GM12878 (cell line): ENCODE data around the gene DYNC1H1. TPM values are rescaled to one million over a fixed set of nuclear protein-coding genes. Genes with fewer than 3 reads are reported as not detected.
A peak's percentile ranks its signal among the peaks of the same experiment; 100 is the strongest.

Experiments used
- ATAC-seq: fragments of 200-7000 bp; cut with Tn5 transposase; 3 replicates; pipeline ENCODE4 v1.9.1; 2020; ENCODE audit warnings: mild to moderate bottlenecking, moderate library complexity
- BruUV-seq: library from RNA; stranded (reverse); fragments of 400-500 nt; replicated peaks from 2 replicates; lab custom pipeline; 2021; lab: Mats Ljungman, UMichigan
- CTCF ChIA-PET: fragments of 300-600 bp; sonication (Branson Sonifier 250); formaldehyde crosslinking; extraction: SDS; loops from one replicate; lab custom pipeline; 2021; ENCODE audit warnings: inconsistent platforms; lab: Yijun Ruan, JAX
- POLR2A ChIA-PET: fragments of 350-600 bp; formaldehyde crosslinking; extraction: SDS; loops from one replicate; lab custom pipeline; 2021; ENCODE audit warnings: inconsistent platforms; lab: Charles Lee
- RAD21 ChIA-PET: fragments of 300-600 bp; sonication (Branson Sonifier 250); formaldehyde crosslinking; loops from one replicate; lab custom pipeline; 2023; ENCODE audit warnings: antibody characterized with exemption; ENCODE audit not compliant: unreplicated experiment; lab: Charles Lee
- SMC1A ChIA-PET: fragments of 300-600 bp; sonication (Branson Sonifier 250); formaldehyde crosslinking; loops from one replicate; lab custom pipeline; 2023; ENCODE audit not compliant: unreplicated experiment, uncharacterized antibody; lab: Charles Lee
- DNase-seq: peaks from one replicate; pipeline ENCODE4 v3.0.0-alpha.2; 2011; ENCODE audit warnings: low read depth, low spot score
- FAIRE-seq: peaks from 3 replicates; lab custom pipeline; 2011; peaks lifted over from hg19 to GRCh38; lab: Jason Lieb, UNC
- H2AFZ ChIP-seq: 2 replicates; pipeline ENCODE4 v1.6.0; 2011; ENCODE audit warnings: low read depth, low read length, control low read depth; ENCODE audit not compliant: control insufficient read depth
- H3K27ac ChIP-seq: 2 replicates; pipeline ENCODE4 v1.5.1; 2011; ENCODE audit warnings: control low read depth; ENCODE audit not compliant: control insufficient read depth, insufficient read depth
- H3K27me3 ChIP-seq, 2 experiments: replicated peaks in 1 of 2; 2 replicates each; pipeline versions ENCODE4 v1.6.0 to v1.6.1; 2011; ENCODE audit warnings: low read length in 1 of 2; ENCODE audit not compliant: control insufficient read depth in 2 of 2, insufficient read depth in 2 of 2
- H3K36me3 ChIP-seq, 2 experiments: 2 replicates each; pipeline ENCODE4 v1.5.1; 2011; ENCODE audit warnings: low read length in 1 of 2; ENCODE audit not compliant: control insufficient read depth in 2 of 2, insufficient read depth in 2 of 2
- H3K4me1 ChIP-seq: 2 replicates; pipeline ENCODE4 v1.6.1; 2011; ENCODE audit warnings: mild to moderate bottlenecking, low read length, moderate library complexity, mixed read lengths; ENCODE audit not compliant: control insufficient read depth, insufficient read depth
- H3K4me2 ChIP-seq: 2 replicates; pipeline ENCODE4 v1.6.0; 2011; ENCODE audit warnings: control low read depth; ENCODE audit not compliant: control insufficient read depth, insufficient read depth
- H3K4me3 ChIP-seq: fragments of 200-600 bp; sonication (generic); 2 replicates; pipeline ENCODE4 v1.5.1; 2016
- H3K79me2 ChIP-seq: 2 replicates; pipeline ENCODE4 v1.6.0; 2011; ENCODE audit warnings: low read length; ENCODE audit not compliant: control insufficient read depth, insufficient read depth
- H3K9ac ChIP-seq: 2 replicates; pipeline ENCODE4 v1.8.0; 2011; ENCODE audit warnings: low read length, control low read depth, mixed read lengths; ENCODE audit not compliant: control insufficient read depth, insufficient read depth
- H3K9me3 ChIP-seq: replicated peaks from 3 replicates; pipeline ENCODE4 v1.5.1; 2011; ENCODE audit warnings: mild to moderate bottlenecking, low read length; ENCODE audit not compliant: control insufficient read depth, insufficient read depth
- H4K20me1 ChIP-seq: 2 replicates; pipeline ENCODE4 v1.6.0; 2011; ENCODE audit not compliant: control insufficient read depth, insufficient read depth
- ATF3 ChIP-seq: IDR thresholded peaks from 2 replicates; pipeline ENCODE4 v1.6.1; 2011; ENCODE audit warnings: low read depth, mild to moderate bottlenecking, low read length, moderate library complexity, borderline replicate concordance; ENCODE audit errors: extremely low read depth
- BCL3 ChIP-seq: IDR thresholded peaks from 2 replicates; pipeline ENCODE4 v1.6.1; 2011; ENCODE audit warnings: borderline replicate concordance, low read depth, mild to moderate bottlenecking, moderate library complexity, low read length; ENCODE audit not compliant: insufficient read depth, poor library complexity, severe bottlenecking
- NR2C2 ChIP-seq: IDR thresholded peaks from 2 replicates; pipeline ENCODE4 v1.6.1; 2011; ENCODE audit warnings: borderline replicate concordance, low read depth; ENCODE audit not compliant: control insufficient read depth, insufficient read length
- POLR2A ChIP-seq: IDR thresholded peaks from 2 replicates; pipeline ENCODE4 v1.6.1; 2011; ENCODE audit warnings: low read depth, mild to moderate bottlenecking, low read length
- SIN3A ChIP-seq: IDR thresholded peaks from 2 replicates; pipeline ENCODE4 v1.6.1; 2012; ENCODE audit warnings: low read depth, low read length, improper control_type of control experiment
- SREBF2 ChIP-seq: IDR thresholded peaks from 2 replicates; pipeline ENCODE4 v1.6.1; 2012; ENCODE audit warnings: mild to moderate bottlenecking, low read length
- WGBS: methylation state at CpG from one replicate; pipeline ENCODE4 v1.1.6; 2016; ENCODE audit warnings: low lambda C conversion rate; ENCODE audit not compliant: insufficient replicate concordance, insufficient coverage; ENCODE audit errors: missing lambda C conversion rate; 5-methylcytosine and 5-hydroxymethylcytosine counted together
- in situ Hi-C: fragments of 300-500 bp; cut with MboI; formaldehyde crosslinking; loops from 9 replicates; pipeline ENCODE4 v1.14.3; 2018; ENCODE audit warnings: mixed read lengths
- intact Hi-C: fragments of 100-400 bp; cut with micrococcal nuclease; formaldehyde crosslinking; loops from one replicate; pipeline ENCODE4 v1.14.2; 2022; ENCODE audit not compliant: unreplicated experiment
- polyA plus RNA-seq, 11 experiments: library from polyadenylated mRNA; depleted of rRNA in 4 of 11; unstranded in 6 of 11; stranded (reverse) in 5 of 11; fragments of >200 nt; fragmentation: Nextera tagmentation in 4 of 11; fragmentation: Illumina TruSeq in 1 of 11; extraction: Ambion mirVana in 4 of 11; extraction: Trizol in 1 of 11; gene quantifications; 1 replicate in 1 of 11; 2 replicates in 10 of 11; pipeline versions ENCODE4 v1.2.1 to v1.2.3, GENCODE V29; 2011 to 2016; ENCODE audit warnings: inconsistent platforms in 2 of 11, missing spikeins in 2 of 11, low read depth in 1 of 11
- total RNA-seq, 4 experiments: library from RNA; depleted of rRNA in 3 of 4; stranded (reverse); fragments of >200 nt in 3 of 4; fragmentation: Illumina TruSeq in 1 of 4; extraction: Trizol in 1 of 4; gene quantifications; 2 replicates each; pipeline versions ENCODE4 v1.2.1 to v1.2.3, GENCODE V29; 2013 to 2021
- TF ChIP-seq, protein P1 (sequence below): fragments of 450-650 bp; formaldehyde crosslinking; IDR thresholded peaks from 2 replicates; pipeline ENCODE4 v1.4.0; 2020; ENCODE audit warnings: mild to moderate bottlenecking, moderate library complexity
- TF ChIP-seq, protein P2 (sequence below): IDR thresholded peaks from 2 replicates; pipeline ENCODE4 v1.6.1; 2011; ENCODE audit warnings: mild to moderate bottlenecking, low read depth, low read length, moderate library complexity; ENCODE audit not compliant: insufficient replicate concordance

The DYNC1H1 gene
- total and polyA plus RNA-seq, 10 of the 15 experiments (the other 5 are each of a cell fraction or from before 2014, with no cell fraction given): 38.4 to 291 (median 111) TPM

DNA sequence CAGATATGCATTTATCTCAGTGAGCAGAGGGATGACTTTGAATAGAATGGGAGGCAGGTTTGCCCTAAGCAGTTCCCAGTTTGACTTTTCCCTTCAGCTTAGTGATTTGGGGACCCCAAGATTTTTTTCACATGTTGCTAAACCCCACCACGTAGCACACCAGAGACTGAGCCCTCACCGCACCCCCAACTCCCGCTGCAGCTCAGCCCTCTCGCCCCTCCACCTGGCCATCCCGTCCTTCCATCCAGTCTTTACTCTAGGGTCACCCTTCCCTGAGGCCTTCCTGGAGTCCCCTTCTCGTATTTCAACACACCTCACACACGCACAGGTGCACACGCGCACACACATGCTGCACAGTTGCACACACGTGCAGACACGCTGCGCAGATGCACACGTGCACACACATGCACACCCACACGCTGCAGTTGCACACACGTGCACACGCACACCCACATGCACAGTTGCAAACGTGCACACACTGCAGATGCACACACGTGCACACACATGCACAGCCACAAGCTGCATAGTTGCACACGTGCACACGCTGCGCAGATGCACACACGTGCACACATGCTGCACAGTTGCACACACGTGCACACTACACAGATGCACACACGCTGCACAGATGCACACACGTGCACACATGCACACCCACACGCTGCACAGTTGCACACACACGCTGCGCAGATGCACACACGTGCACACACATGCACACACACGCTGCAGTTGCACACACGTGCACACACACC lies 92.5 kb downstream of the DYNC1H1 start:
- no peaks in the 10 kb centered on the region for H3K27me3 ChIP-seq
- no TSS peak for BruUV-seq
- ChIA-PET RAD21 (no interaction called here), SMC1A (no interaction called here), CTCF (interaction anchor here (1.1 kb wide), 1 partner anchor 34 kb away, joined by 3 read pairs; no protein-coding TSS in a partner anchor), POLR2A (no interaction called here)
- no peak overlapping the region for H3K27ac ChIP-seq
- TF ChIP-seq SIN3A: no peak
- no peak for TF ChIP-seq SREBF2
- TF ChIP-seq, protein P1, sequence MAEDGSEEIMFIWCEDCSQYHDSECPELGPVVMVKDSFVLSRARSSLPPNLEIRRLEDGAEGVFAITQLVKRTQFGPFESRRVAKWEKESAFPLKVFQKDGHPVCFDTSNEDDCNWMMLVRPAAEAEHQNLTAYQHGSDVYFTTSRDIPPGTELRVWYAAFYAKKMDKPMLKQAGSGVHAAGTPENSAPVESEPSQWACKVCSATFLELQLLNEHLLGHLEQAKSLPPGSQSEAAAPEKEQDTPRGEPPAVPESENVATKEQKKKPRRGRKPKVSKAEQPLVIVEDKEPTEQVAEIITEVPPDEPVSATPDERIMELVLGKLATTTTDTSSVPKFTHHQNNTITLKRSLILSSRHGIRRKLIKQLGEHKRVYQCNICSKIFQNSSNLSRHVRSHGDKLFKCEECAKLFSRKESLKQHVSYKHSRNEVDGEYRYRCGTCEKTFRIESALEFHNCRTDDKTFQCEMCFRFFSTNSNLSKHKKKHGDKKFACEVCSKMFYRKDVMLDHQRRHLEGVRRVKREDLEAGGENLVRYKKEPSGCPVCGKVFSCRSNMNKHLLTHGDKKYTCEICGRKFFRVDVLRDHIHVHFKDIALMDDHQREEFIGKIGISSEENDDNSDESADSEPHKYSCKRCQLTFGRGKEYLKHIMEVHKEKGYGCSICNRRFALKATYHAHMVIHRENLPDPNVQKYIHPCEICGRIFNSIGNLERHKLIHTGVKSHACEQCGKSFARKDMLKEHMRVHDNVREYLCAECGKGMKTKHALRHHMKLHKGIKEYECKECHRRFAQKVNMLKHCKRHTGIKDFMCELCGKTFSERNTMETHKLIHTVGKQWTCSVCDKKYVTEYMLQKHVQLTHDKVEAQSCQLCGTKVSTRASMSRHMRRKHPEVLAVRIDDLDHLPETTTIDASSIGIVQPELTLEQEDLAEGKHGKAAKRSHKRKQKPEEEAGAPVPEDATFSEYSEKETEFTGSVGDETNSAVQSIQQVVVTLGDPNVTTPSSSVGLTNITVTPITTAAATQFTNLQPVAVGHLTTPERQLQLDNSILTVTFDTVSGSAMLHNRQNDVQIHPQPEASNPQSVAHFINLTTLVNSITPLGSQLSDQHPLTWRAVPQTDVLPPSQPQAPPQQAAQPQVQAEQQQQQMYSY (CRISPR knock-in tag): no peak
- 0 out of 2 replicates have a peak, but pooled peaks have one; percentile 37 for TF ChIP-seq POLR2A
- TF ChIP-seq, protein P2, sequence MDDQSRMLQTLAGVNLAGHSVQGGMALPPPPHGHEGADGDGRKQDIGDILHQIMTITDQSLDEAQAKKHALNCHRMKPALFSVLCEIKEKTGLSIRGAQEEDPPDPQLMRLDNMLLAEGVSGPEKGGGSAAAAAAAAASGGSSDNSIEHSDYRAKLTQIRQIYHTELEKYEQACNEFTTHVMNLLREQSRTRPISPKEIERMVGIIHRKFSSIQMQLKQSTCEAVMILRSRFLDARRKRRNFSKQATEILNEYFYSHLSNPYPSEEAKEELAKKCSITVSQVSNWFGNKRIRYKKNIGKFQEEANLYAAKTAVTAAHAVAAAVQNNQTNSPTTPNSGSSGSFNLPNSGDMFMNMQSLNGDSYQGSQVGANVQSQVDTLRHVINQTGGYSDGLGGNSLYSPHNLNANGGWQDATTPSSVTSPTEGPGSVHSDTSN: peak; percentile 29
- peak; percentile 50 for TF ChIP-seq BCL3
- peak; percentile 27 for TF ChIP-seq NR2C2
- TF ChIP-seq ATF3: no peak
- DNase-seq: no peak
- H3K79me2 ChIP-seq: no peaks in the 10 kb centered on the region
- 74% methylated on average over 31 of the region's 31 CpGs for WGBS
- H4K20me1 ChIP-seq: no peaks in the 10 kb centered on the region
- no peak overlapping the region for H3K9ac ChIP-seq
- H3K36me3 ChIP-seq: peaks cover 0 to 1% of the 10 kb centered on the region in 2 experiments; a peak in 2 of 4 replicates
- H2AFZ ChIP-seq: no peak overlapping the region
- ATAC-seq: no peak
- H3K4me3 ChIP-seq: no peak overlapping the region
- H3K4me2 ChIP-seq: no peak overlapping the region
- FAIRE-seq: no peak
- in situ Hi-C loops: no loop called here
- no peaks in the 10 kb centered on the region for H3K9me3 ChIP-seq
- H3K4me1 ChIP-seq: no peaks in the 10 kb centered on the region
- intact Hi-C loops: no loop called here
